Parathyroid adenoma (tissue), 2 donors: ENCODE results near the gene GIPC1.

Source experiments
- H2AFZ ChIP-seq: fragments of 300-600 bp; sonication (generic); one replicate; pipeline ENCODE4 v1.7.0; 2017; ENCODE audit warnings: antibody characterized with exemption, mild to moderate bottlenecking
- H3K27ac ChIP-seq: fragments of 300-600 bp; sonication (generic); one replicate; pipeline ENCODE4 v1.7.0; 2017
- H3K27me3 ChIP-seq: fragments of 300-600 bp; sonication (generic); one replicate; pipeline ENCODE4 v1.7.0; 2017; ENCODE audit warnings: low read length; ENCODE audit not compliant: control insufficient read depth, insufficient read depth
- H3K36me3 ChIP-seq: fragments of 300-600 bp; sonication (generic); one replicate; pipeline ENCODE4 v1.7.0; 2017; ENCODE audit warnings: low read length; ENCODE audit not compliant: control insufficient read depth, insufficient read depth
- H3K4me1 ChIP-seq: fragments of 300-600 bp; sonication (generic); one replicate; pipeline ENCODE4 v1.7.0; 2017; ENCODE audit warnings: control low read depth
- H3K4me2 ChIP-seq: fragments of 300-600 bp; sonication (generic); one replicate; pipeline ENCODE4 v1.7.0; 2017; ENCODE audit warnings: low read length
- H3K4me3 ChIP-seq: fragments of 300-600 bp; sonication (generic); one replicate; pipeline ENCODE4 v1.7.0; 2017; ENCODE audit warnings: low read depth, low read length
- H3K79me2 ChIP-seq: fragments of 300-600 bp; sonication (generic); one replicate; pipeline ENCODE4 v1.7.0; 2017; ENCODE audit warnings: control low read depth
- H3K9ac ChIP-seq: fragments of 300-600 bp; sonication (generic); one replicate; pipeline ENCODE4 v1.7.0; 2017; ENCODE audit warnings: mild to moderate bottlenecking
- H3K9me3 ChIP-seq: fragments of 300-600 bp; sonication (generic); one replicate; pipeline ENCODE4 v1.7.0; 2017; ENCODE audit warnings: low read length; ENCODE audit not compliant: control insufficient read depth
- CTCF ChIP-seq: fragments of 300-600 bp; sonication (generic); IDR thresholded peaks from one replicate; pipeline ENCODE4 v1.7.0; 2017; ENCODE audit warnings: antibody characterized with exemption, mild to moderate bottlenecking
- donor health status: primary hyperparathyroidism.

The GIPC1 gene

DNA sequence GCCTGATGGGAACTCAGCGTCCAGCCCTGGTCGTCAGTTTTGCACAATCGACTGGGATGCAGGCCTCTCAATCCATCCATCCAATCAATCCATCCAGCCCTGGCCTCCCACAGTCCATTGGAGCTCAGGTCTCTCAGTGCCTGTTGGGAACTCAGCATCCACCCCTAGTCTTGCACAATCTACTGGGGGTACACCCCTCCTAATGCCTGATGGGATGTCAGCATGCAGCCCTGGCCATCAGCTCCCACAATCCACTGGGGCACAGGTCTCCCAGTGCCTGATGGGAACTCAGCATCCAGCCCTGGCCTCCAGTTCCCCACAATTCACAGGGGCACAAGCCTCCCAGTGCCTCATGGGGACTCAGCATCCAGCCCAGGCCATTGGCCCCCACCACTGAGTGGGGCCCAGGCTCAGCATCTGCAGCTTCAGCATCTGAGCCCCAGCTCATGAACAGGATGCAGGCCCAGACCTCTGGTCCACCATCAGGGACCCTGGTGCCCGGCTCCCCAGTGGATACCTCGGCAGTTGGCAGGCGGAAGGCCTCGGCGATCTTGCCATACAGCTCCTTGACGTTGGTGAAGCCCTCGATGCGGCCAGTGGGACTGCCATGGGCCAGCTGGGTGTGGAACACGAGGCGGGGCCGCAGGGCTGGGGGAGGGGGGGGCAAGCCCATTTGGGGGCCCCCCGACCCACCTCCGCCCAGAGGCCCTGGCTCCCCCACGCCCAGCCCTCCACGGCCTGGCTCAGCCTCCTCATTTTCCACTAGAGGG, 13.6 kb downstream of the GIPC1 start:
- no peak overlapping the region for H3K9ac ChIP-seq
- no peak for TF ChIP-seq CTCF
- H3K36me3 ChIP-seq: no peaks in the 10 kb centered on the region
- H3K27ac ChIP-seq: no peak overlapping the region
- no peaks in the 10 kb centered on the region for H3K27me3 ChIP-seq
- H3K9me3 ChIP-seq: no peaks in the 10 kb centered on the region
- H3K79me2 ChIP-seq: peaks cover 4% of the 10 kb centered on the region
- H2AFZ ChIP-seq: no peak overlapping the region
- H3K4me2 ChIP-seq: no peak overlapping the region
- H3K4me1 ChIP-seq: no peaks in the 10 kb centered on the region
- no peak overlapping the region for H3K4me3 ChIP-seq

GRCh38 chr19:14480700-14481079, 15.2 kb downstream of the GIPC1 start:
- Histone ChIP-seq H3K4me3 (no peak overlapping the region), H3K9ac (no peak overlapping the region), H3K4me2 (no peak overlapping the region), H3K36me3 (no peaks in the 10 kb centered on the region), H3K27me3 (no peaks in the 10 kb centered on the region), H3K79me2 (no peaks in the 10 kb centered on the region), H3K27ac (no peak overlapping the region), H2AFZ (no peak overlapping the region), H3K9me3 (no peaks in the 10 kb centered on the region), H3K4me1 (no peaks in the 10 kb centered on the region)
- no peak for TF ChIP-seq CTCF

DNA sequence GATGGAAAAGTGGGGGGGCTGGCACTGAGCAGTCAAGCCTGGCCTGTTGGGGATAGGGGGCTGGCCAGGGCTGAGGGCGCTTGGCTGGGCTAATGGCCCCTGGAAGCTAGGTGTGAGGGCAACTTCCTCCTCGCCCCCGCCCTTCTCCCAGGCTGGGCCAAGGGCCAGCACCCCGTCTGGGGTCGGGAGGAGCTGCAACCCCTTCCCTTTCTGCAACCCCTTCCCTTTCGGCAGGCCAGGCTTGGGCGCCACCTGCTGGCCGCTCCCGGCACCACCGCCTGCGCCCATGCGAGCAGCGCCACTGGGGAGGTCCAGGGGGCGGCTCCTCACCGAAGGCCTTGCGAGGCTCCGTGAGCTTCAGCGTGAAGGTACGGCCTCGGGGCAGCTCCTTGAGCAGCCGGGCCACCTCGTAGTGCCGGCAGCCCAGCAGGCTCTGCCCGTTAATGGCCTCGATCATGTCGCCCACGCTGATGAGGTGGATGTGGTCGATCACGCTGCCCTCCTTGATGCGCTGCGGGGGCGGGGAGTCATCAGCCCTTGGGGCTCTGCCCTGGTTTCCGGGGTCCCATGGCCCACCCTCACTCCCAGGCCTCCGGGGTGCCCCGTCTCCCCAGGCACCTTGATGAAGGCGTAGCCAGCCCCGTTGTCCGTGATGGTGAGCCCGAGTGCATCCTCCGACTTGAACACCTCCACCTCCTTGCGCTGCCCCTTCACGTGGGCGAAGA, 15.8 kb downstream of the GIPC1 start:
- peak; percentile 50 for TF ChIP-seq CTCF
- Histone ChIP-seq H3K9me3 (no peaks in the 10 kb centered on the region), H3K4me1 (peaks cover 3% of the 10 kb centered on the region), H3K9ac (no peak overlapping the region), H3K27me3 (no peaks in the 10 kb centered on the region), H3K4me3 (no peak overlapping the region), H2AFZ (no peak overlapping the region), H3K4me2 (no peak overlapping the region), H3K27ac (no peak overlapping the region), H3K36me3 (no peaks in the 10 kb centered on the region), H3K79me2 (no peaks in the 10 kb centered on the region)

GRCh38 chr19:14479309-14479974, 16.5 kb downstream of the GIPC1 start:
- Histone ChIP-seq H3K79me2 (no peaks in the 10 kb centered on the region), H2AFZ (no peak overlapping the region), H3K27me3 (no peaks in the 10 kb centered on the region), H3K36me3 (no peaks in the 10 kb centered on the region), H3K4me2 (no peak overlapping the region), H3K9ac (no peak overlapping the region), H3K4me1 (peaks cover 6% of the 10 kb centered on the region), H3K27ac (no peak overlapping the region), H3K4me3 (no peak overlapping the region), H3K9me3 (no peaks in the 10 kb centered on the region)
- TF ChIP-seq CTCF: no peak
